ENCODE measurements around the gene RPL6.

Gene RPL6

DNA sequence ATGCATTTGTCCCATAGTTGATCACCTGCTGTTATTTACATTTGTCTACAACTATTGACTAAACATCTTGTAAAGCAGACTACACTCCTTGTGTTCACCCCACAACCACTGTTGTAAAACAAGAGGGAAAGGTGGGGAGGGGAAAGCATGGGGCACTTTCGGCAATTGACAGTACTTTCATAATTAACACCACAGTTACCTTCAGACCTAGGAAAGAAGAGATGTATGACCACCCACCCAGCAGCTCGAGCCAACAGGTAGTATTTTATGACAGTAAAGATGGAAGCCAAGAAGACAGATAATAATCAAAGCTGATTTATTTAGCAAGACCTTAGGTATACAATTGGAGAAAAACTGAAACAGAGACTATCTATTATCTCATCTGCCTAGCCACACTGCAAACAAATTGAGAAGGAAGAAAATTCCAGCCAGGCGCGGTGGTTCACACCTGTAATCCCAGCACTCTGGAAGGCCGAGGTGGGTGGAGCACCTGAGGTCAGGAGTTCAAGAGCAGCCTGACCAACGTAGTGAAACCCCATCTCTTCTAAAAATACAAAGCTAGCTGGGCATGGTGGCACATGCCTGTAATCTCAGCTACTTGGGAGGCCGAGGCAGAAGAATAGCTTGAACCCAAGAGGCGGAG is 38.4 kb downstream of the RPL6 start:
- Histone ChIP-seq H3K36me3 (ENCODE audit: control insufficient read depth, insufficient read depth, low read length) (no peaks in the 10 kb centered on the region), H3K4me1 (peaks cover 2% of the 10 kb centered on the region), H3K27ac (no peak overlapping the region), H3K4me3 (ENCODE audit: low read depth, low read length) (no peak overlapping the region), H3K9me3 (ENCODE audit: control insufficient read depth, low read length) (no peaks in the 10 kb centered on the region), H3K79me2 (peaks cover 63% of the 10 kb centered on the region), H3K27me3 (ENCODE audit: control insufficient read depth, insufficient read depth, low read length) (no peaks in the 10 kb centered on the region), H2AFZ (no peak overlapping the region), H3K4me2 (ENCODE audit: low read length) (no peak overlapping the region), H3K9ac (no peak overlapping the region)
- TF ChIP-seq, protein P1, sequence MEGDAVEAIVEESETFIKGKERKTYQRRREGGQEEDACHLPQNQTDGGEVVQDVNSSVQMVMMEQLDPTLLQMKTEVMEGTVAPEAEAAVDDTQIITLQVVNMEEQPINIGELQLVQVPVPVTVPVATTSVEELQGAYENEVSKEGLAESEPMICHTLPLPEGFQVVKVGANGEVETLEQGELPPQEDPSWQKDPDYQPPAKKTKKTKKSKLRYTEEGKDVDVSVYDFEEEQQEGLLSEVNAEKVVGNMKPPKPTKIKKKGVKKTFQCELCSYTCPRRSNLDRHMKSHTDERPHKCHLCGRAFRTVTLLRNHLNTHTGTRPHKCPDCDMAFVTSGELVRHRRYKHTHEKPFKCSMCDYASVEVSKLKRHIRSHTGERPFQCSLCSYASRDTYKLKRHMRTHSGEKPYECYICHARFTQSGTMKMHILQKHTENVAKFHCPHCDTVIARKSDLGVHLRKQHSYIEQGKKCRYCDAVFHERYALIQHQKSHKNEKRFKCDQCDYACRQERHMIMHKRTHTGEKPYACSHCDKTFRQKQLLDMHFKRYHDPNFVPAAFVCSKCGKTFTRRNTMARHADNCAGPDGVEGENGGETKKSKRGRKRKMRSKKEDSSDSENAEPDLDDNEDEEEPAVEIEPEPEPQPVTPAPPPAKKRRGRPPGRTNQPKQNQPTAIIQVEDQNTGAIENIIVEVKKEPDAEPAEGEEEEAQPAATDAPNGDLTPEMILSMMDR (IDR thresholded peaks at IDR 0.05): no peak

GRCh38 chr12:112370199-112370598 is 39.2 kb downstream of the RPL6 start:
- Histone ChIP-seq H2AFZ (no peak overlapping the region), H3K4me2 (ENCODE audit: low read length) (no peak overlapping the region), H3K4me1 (peaks cover 2% of the 10 kb centered on the region), H3K27ac (no peak overlapping the region), H3K9me3 (ENCODE audit: control insufficient read depth, low read length) (no peaks in the 10 kb centered on the region), H3K4me3 (ENCODE audit: low read depth, low read length) (no peak overlapping the region), H3K27me3 (ENCODE audit: control insufficient read depth, insufficient read depth, low read length) (no peaks in the 10 kb centered on the region), H3K79me2 (peaks cover 63% of the 10 kb centered on the region), H3K9ac (no peak overlapping the region), H3K36me3 (ENCODE audit: control insufficient read depth, insufficient read depth, low read length) (no peaks in the 10 kb centered on the region)
- TF ChIP-seq, protein P1 (IDR thresholded peaks at IDR 0.05): no peak

- TF ChIP-seq, protein P1 (IDR thresholded peaks at IDR 0.05): no peak
- no peak overlapping the region for H3K27ac ChIP-seq
- no peaks in the 10 kb centered on the region for H3K27me3 ChIP-seq (ENCODE audit: control insufficient read depth, insufficient read depth, low read length)
- no peaks in the 10 kb centered on the region for H3K9me3 ChIP-seq (ENCODE audit: control insufficient read depth, low read length)
- no peaks in the 10 kb centered on the region for H3K36me3 ChIP-seq (ENCODE audit: control insufficient read depth, insufficient read depth, low read length)
- H2AFZ ChIP-seq: no peak overlapping the region
- no peak overlapping the region for H3K9ac ChIP-seq
- H3K79me2 ChIP-seq: peaks cover 54% of the 10 kb centered on the region
- H3K4me3 ChIP-seq (ENCODE audit: low read depth, low read length): no peak overlapping the region
- no peaks in the 10 kb centered on the region for H3K4me1 ChIP-seq
- no peak overlapping the region for H3K4me2 ChIP-seq (ENCODE audit: low read length)
These were observed 40.5 kb downstream of the RPL6 start for GRCh38 chr12:112368856-112369255.

DNA sequence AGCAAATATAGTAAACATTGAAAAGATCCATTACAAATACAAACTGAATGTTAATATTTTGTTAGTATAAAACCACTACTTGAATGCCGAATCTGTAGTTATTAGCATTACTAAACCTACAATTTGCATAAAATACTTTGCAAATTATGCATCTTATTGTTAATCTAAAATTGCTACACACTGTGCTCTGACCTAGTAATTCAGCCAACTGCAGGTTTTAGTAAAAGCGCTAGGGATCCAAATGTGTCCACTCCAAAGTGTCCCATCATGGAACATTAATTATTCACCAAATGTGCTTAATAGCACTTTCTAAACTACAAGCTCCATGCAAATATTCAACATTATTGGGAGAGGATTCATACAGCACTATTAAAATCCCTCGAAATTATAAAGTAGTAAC is 41.4 kb downstream of the RPL6 start:
- Histone ChIP-seq H3K27ac (no peak overlapping the region), H3K4me1 (no peaks in the 10 kb centered on the region), H3K36me3 (ENCODE audit: control insufficient read depth, insufficient read depth, low read length) (no peaks in the 10 kb centered on the region), H2AFZ (no peak overlapping the region), H3K9ac (no peak overlapping the region), H3K79me2 (peaks cover 51% of the 10 kb centered on the region), H3K27me3 (ENCODE audit: control insufficient read depth, insufficient read depth, low read length) (no peaks in the 10 kb centered on the region), H3K4me2 (ENCODE audit: low read length) (no peak overlapping the region), H3K4me3 (ENCODE audit: low read depth, low read length) (no peak overlapping the region), H3K9me3 (ENCODE audit: control insufficient read depth, low read length) (no peaks in the 10 kb centered on the region)
- TF ChIP-seq, protein P1 (IDR thresholded peaks at IDR 0.05): no peak

DNA sequence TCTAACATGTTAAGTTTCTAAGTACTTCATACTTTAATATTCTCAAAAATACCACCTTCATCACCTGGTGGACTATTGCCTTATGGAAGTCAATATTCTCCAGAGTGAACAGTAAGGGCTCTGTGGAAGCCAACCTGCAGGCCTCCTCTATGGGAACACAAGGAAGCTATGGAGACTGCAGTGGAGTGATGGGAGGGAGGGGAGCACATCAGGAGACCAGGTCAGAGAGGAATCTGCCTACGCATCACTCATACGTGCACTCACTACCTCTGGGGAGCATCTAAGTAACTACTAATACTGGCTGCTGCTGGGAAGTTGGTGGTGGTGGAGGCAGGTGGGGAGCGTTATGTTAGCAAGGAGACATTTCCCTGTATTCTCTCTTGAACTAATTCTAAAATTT is 47.1 kb downstream of the RPL6 start:
- TF ChIP-seq, protein P1 (IDR thresholded peaks at IDR 0.05): no peak
- H3K9me3 ChIP-seq (ENCODE audit: control insufficient read depth, low read length): no peaks in the 10 kb centered on the region
- no peaks in the 10 kb centered on the region for H3K27me3 ChIP-seq (ENCODE audit: control insufficient read depth, insufficient read depth, low read length)
- no peak overlapping the region for H3K9ac ChIP-seq
- no peak overlapping the region for H2AFZ ChIP-seq
- no peaks in the 10 kb centered on the region for H3K36me3 ChIP-seq (ENCODE audit: control insufficient read depth, insufficient read depth, low read length)
- H3K79me2 ChIP-seq: peaks cover 61% of the 10 kb centered on the region
- no peak overlapping the region for H3K27ac ChIP-seq
- no peak overlapping the region for H3K4me3 ChIP-seq (ENCODE audit: low read depth, low read length)
- no peak overlapping the region for H3K4me2 ChIP-seq (ENCODE audit: low read length)
- no peaks in the 10 kb centered on the region for H3K4me1 ChIP-seq
